ENCODE measurements around the gene IRAK1BP1. TPM values are rescaled to one million over a fixed set of nuclear protein-coding genes. Genes with fewer than 3 reads are reported as not detected.

IRAK1BP1 gene
- polyA plus RNA-seq, 3 donors, result 0.04 to 0.08 (median 0.04) TPM

DNA sequence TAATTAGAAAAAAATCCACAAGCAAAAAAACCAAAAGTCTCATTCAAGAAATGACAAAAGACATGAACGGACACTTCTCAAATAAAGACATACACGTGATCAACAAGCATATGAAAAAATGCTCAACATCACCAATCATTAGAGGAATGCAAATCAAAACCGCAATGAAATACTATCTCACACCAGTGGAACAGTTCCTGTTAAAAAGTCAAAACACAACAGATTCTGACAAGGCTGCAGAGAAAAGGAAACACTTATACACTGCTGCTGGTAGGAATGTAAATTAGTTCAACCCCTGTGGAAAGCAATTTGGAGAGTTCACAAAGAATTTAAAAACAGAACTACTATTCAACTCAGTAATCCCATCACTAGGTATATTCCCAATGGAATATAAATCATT lies 58.0 kb downstream of the IRAK1BP1 start:
- no peaks in the 10 kb centered on the region for H3K4me1 Mint-ChIP-seq
- Histone ChIP-seq H3K79me2 (ENCODE audit: insufficient read depth, low read length) (no peaks in the 10 kb centered on the region), H3K27me3 (ENCODE audit: control insufficient read depth in 2 of 2, insufficient read depth in 2 of 2, low read length in 2 of 2) (no peaks in the 10 kb centered on the region), H3K9me3 (replicated peaks in 1 of 2; ENCODE audit: control insufficient read depth in 1 of 2, insufficient read depth in 1 of 2, low read length in 2 of 2) (peaks cover 0 to 9% of the 10 kb centered on the region in 2 donors), H4K20me1 (ENCODE audit: insufficient read depth, low read length) (no peaks in the 10 kb centered on the region), H3K9ac (ENCODE audit: insufficient read depth, low read length, poor library complexity, severe bottlenecking) (no peak overlapping the region), H3K27ac (ENCODE audit: low read depth in 1 of 2, low read length in 2 of 2) (no peak overlapping the region), H3K4me1 (ENCODE audit: control insufficient read depth in 1 of 2, insufficient read depth in 2 of 2, low read length in 2 of 2) (no peaks in the 10 kb centered on the region), H3K36me3 (replicated peaks in 1 of 2; ENCODE audit: control insufficient read depth in 1 of 2, insufficient read depth in 2 of 2, low read length in 2 of 2) (no peaks in the 10 kb centered on the region), H2AFZ (ENCODE audit: insufficient read depth, low read depth, low read length, poor library complexity, severe bottlenecking) (no peak overlapping the region), H3K4me3 (replicated peaks in 1 of 3; ENCODE audit: low read depth in 2 of 3, low read length in 3 of 3) (no peak overlapping the region), H3K4me2 (replicated peaks; ENCODE audit: extremely low read depth, low read length, poor library complexity, severe bottlenecking) (no peak overlapping the region)
- peaks cover 5 to 29% (median 22%) of the 10 kb centered on the region in 7 donors for H3K9me3 Mint-ChIP-seq
- DNase-seq, result no peak
- peak overlapping the region in 1 of 7 donors; percentile 12 for H3K27ac Mint-ChIP-seq
- intact Hi-C loops (cut with micrococcal nuclease), result no loop called here
- H3K36me3 Mint-ChIP-seq, result no peaks in the 10 kb centered on the region
- no peak overlapping the region for H3K4me3 Mint-ChIP-seq
- no peaks in the 10 kb centered on the region for H3K27me3 Mint-ChIP-seq (ENCODE audit: low read depth in 3 of 3)
- WGBS (ENCODE audit: insufficient coverage), result 100% methylated on average over 2 of the region's 3 CpGs
- no peak for TF ChIP-seq CTCF (IDR thresholded peaks at IDR 0.05)

DNA sequence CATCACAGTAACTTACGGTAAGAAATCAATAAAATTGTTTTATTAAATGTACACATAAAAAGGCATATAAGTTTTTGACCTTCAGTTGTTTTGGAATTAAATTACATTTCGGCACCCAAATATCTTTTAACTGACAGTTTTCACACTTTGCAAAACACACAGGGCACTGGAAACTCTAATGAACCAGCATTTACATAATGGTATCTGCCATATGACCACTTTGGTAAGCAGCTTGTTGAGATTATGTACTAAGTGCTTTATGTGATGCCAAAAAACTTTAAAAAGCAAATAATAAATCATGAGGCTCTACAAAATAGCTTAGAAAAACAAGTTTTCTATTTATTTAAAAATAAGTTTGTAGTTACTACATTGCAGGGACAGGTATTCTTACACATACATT lies 68.2 kb downstream of the IRAK1BP1 start:
- H3K36me3 Mint-ChIP-seq, result peaks cover 21 to 23% of the 10 kb centered on the region in 2 donors
- Histone ChIP-seq H3K79me2 (ENCODE audit: insufficient read depth, low read length) (no peaks in the 10 kb centered on the region), H3K36me3 (replicated peaks in 1 of 2; ENCODE audit: control insufficient read depth in 1 of 2, insufficient read depth in 2 of 2, low read length in 2 of 2) (peaks cover 23 to 43% of the 10 kb centered on the region in 2 donors), H4K20me1 (ENCODE audit: insufficient read depth, low read length) (no peaks in the 10 kb centered on the region), H3K4me2 (replicated peaks; ENCODE audit: extremely low read depth, low read length, poor library complexity, severe bottlenecking) (no peak overlapping the region), H2AFZ (ENCODE audit: insufficient read depth, low read depth, low read length, poor library complexity, severe bottlenecking) (no peak overlapping the region), H3K27ac (ENCODE audit: low read depth in 1 of 2, low read length in 2 of 2) (no peak overlapping the region), H3K4me3 (replicated peaks in 1 of 3; ENCODE audit: low read depth in 2 of 3, low read length in 3 of 3) (no peak overlapping the region), H3K9ac (ENCODE audit: insufficient read depth, low read length, poor library complexity, severe bottlenecking) (no peak overlapping the region), H3K27me3 (ENCODE audit: control insufficient read depth in 2 of 2, insufficient read depth in 2 of 2, low read length in 2 of 2) (no peaks in the 10 kb centered on the region), H3K9me3 (replicated peaks in 1 of 2; ENCODE audit: control insufficient read depth in 1 of 2, insufficient read depth in 1 of 2, low read length in 2 of 2) (no peaks in the 10 kb centered on the region), H3K4me1 (ENCODE audit: control insufficient read depth in 1 of 2, insufficient read depth in 2 of 2, low read length in 2 of 2) (no peaks in the 10 kb centered on the region)
- H3K9me3 Mint-ChIP-seq, result peaks cover 0 to 8% (median 2%) of the 10 kb centered on the region in 7 donors
- H3K4me3 Mint-ChIP-seq, result no peak overlapping the region
- intact Hi-C loops (cut with micrococcal nuclease), result no loop called here
- no CpG with 5 or more reads among the region's 2 CpGs for WGBS (ENCODE audit: insufficient coverage)
- TF ChIP-seq CTCF (IDR thresholded peaks at IDR 0.05), result no peak
- no peak overlapping the region for H3K27ac Mint-ChIP-seq
- peaks cover 0 to 2% (median 0%) of the 10 kb centered on the region in 3 donors for H3K27me3 Mint-ChIP-seq (ENCODE audit: low read depth in 3 of 3)
- no peaks in the 10 kb centered on the region for H3K4me1 Mint-ChIP-seq
- DNase-seq, result no peak
